ENCODE data around the gene HECTD2. TPM values are rescaled to one million over a fixed set of nuclear protein-coding genes. Genes with fewer than 3 reads are reported as not detected.

HECTD2 gene
- total RNA-seq, 1 donor from 2014 or later, result 1.6 TPM

DNA sequence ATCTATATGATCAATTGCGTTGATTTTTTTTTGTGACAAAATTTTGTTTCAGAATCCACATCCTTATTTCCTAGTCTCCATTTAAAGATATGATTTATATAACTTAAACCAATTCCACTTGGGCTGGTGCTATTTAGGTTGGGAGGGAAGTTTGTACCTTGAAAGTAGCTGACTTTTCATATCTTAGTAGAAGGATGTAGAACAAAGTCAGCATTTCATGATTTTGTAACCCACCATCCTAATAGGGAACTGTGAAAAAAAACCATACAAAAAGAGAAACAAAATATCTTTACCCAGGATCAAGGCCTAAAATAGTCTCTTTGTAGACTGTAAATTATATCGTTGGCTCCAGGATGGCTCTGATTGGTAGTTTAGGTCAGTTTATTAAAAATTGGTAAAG is 8.3 kb downstream of the HECTD2 start:
- DNase-seq (ENCODE audit: low read depth) (no peak), FAIRE-seq (no peak)
- H3K27me3 ChIP-seq (ENCODE audit: control insufficient read depth, insufficient read depth, low read length), result no peaks in the 10 kb centered on the region
- no peak for TF ChIP-seq CTCF (IDR thresholded peaks at IDR 0.05; ENCODE audit: insufficient read depth, low read length, severe bottlenecking)
- no peaks in the 10 kb centered on the region for H3K36me3 ChIP-seq (ENCODE audit: control insufficient read depth, insufficient read depth, low read length)
- no peak overlapping the region for H3K4me3 ChIP-seq (ENCODE audit: low read depth, low read length)

DNA sequence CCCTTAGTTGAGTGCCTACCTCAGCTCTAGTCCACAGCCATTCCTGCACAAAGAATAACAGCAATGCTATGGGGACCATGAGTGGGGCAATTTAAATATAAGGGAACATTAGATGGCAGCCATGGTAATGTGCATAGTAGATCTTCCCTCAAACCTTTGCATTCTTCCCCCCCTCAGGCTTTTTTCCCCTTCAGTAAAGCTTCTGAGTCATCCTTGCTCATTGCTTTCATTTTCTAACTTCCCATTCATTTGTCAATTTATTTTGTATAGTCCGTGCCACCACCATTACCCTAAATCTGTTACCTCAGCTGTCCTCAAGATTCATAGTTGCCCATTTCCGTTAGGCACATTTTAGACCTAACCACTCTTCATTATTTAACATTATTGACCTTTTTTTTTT is 10.7 kb downstream of the HECTD2 start:
- H3K36me3 ChIP-seq (ENCODE audit: control insufficient read depth, insufficient read depth, low read length), result no peaks in the 10 kb centered on the region
- H3K4me3 ChIP-seq (ENCODE audit: low read depth, low read length), result no peak overlapping the region
- H3K27me3 ChIP-seq (ENCODE audit: control insufficient read depth, insufficient read depth, low read length), result no peaks in the 10 kb centered on the region
- DNase-seq (ENCODE audit: low read depth) (peak; percentile 62), FAIRE-seq (no peak)
- no peak for TF ChIP-seq CTCF (IDR thresholded peaks at IDR 0.05; ENCODE audit: insufficient read depth, low read length, severe bottlenecking)

GRCh38 chr10:91422915-91423314 is 12.8 kb downstream of the HECTD2 start:
- DNase-seq (ENCODE audit: low read depth), result no peak
- FAIRE-seq, result no peak
- no peak for TF ChIP-seq CTCF (IDR thresholded peaks at IDR 0.05; ENCODE audit: insufficient read depth, low read length, severe bottlenecking)

GRCh38 chr10:91424016-91424415 is 13.9 kb downstream of the HECTD2 start:
- FAIRE-seq, result no peak
- H3K36me3 ChIP-seq (ENCODE audit: control insufficient read depth, insufficient read depth, low read length), result no peaks in the 10 kb centered on the region
- DNase-seq (ENCODE audit: low read depth), result peak; percentile 62
- no peaks in the 10 kb centered on the region for H3K27me3 ChIP-seq (ENCODE audit: control insufficient read depth, insufficient read depth, low read length)
- no peak for TF ChIP-seq CTCF (IDR thresholded peaks at IDR 0.05; ENCODE audit: insufficient read depth, low read length, severe bottlenecking)
- H3K4me3 ChIP-seq (ENCODE audit: low read depth, low read length), result no peak overlapping the region

More at GRCh38 chr10:91422915-91423314, 12.8 kb downstream of the HECTD2 start:
- Histone ChIP-seq H3K27me3 (ENCODE audit: control insufficient read depth, insufficient read depth, low read length) (no peaks in the 10 kb centered on the region), H3K36me3 (ENCODE audit: control insufficient read depth, insufficient read depth, low read length) (no peaks in the 10 kb centered on the region), H3K4me3 (ENCODE audit: low read depth, low read length) (no peak overlapping the region)

DNA sequence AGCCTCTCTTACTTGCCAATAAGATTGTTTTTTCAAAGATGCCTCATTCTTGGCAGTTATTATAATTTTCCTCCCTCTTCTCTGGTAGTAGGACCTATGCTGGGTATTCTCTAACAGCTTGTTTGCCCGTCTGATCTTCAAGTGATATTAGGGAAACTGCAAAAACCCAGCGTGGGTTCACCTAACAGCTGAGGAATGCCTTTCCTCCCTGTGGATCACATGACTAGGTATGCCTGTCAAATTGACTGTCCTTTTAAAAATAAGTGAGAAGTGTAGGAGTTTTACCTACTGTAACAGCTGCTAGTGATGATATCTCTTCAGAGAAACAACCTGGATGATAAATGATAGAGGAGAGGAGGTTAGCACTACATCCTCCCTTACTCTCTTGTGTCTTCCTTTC is 22.0 kb downstream of the HECTD2 start:
- Histone ChIP-seq H3K4me3 (ENCODE audit: low read depth, low read length) (no peak overlapping the region), H3K27me3 (ENCODE audit: control insufficient read depth, insufficient read depth, low read length) (no peaks in the 10 kb centered on the region), H3K36me3 (ENCODE audit: control insufficient read depth, insufficient read depth, low read length) (no peaks in the 10 kb centered on the region)
- DNase-seq (ENCODE audit: low read depth) (no peak), FAIRE-seq (no peak)
- TF ChIP-seq CTCF (IDR thresholded peaks at IDR 0.05; ENCODE audit: insufficient read depth, low read length, severe bottlenecking), result no peak

DNA sequence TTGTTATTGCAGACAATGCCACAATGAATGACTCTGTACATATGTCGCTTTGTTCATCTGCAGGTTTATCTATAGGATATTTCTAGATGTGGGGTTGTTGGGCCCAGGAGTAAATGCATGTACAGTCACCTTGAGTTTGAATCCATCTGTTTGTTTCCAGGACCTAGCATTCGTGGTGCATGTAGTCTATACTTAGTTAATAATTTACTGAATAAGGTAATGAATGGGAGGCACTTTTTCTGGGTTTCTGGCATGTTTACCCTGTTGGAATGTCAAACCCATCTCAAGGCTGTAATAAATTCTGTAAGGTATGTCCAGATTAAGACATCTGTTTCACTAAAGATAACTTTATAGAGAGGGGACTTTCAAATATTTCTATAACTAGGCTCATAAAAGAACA is 23.5 kb downstream of the HECTD2 start:
- H3K27me3 ChIP-seq (ENCODE audit: control insufficient read depth, insufficient read depth, low read length), result no peaks in the 10 kb centered on the region
- no peak for TF ChIP-seq CTCF (IDR thresholded peaks at IDR 0.05; ENCODE audit: insufficient read depth, low read length, severe bottlenecking)
- FAIRE-seq, result no peak
- DNase-seq (ENCODE audit: low read depth), result no peak
- H3K4me3 ChIP-seq (ENCODE audit: low read depth, low read length), result no peak overlapping the region
- H3K36me3 ChIP-seq (ENCODE audit: control insufficient read depth, insufficient read depth, low read length), result no peaks in the 10 kb centered on the region
